IMR-90 (cell line): ENCODE data around the gene CAVIN2.

Experiments
- CTCF ChIP-seq: conservative IDR thresholded peaks from 2 replicates; pipeline ENCODE4 v1.5.1; 2012; ENCODE audit warnings: mild to moderate bottlenecking, low read depth, low read length, improper control_type of control experiment
- FOS ChIP-seq: fragments of 150-350 bp; IDR thresholded peaks from 2 replicates; pipeline ENCODE4 v1.6.1; 2016; ENCODE audit warnings: low read depth, low read length
- NFE2L2 ChIP-seq: fragments of 150-350 bp; IDR thresholded peaks from 2 replicates; pipeline ENCODE4 v1.6.1; 2016; ENCODE audit warnings: low read depth, mild to moderate bottlenecking, low read length
- SMC3 ChIP-seq: fragments of 150-350 bp; IDR thresholded peaks from 2 replicates; pipeline ENCODE4 v1.6.1; 2016; ENCODE audit warnings: low read depth, mild to moderate bottlenecking, antibody characterized with exemption, low read length, moderate library complexity

- no peak for TF ChIP-seq FOS
- TF ChIP-seq NFE2L2, result no peak
- no peak for TF ChIP-seq CTCF
- no peak for TF ChIP-seq SMC3
Measured at GRCh38 chr2:191885650-191886049, 38.8 kb upstream of the CAVIN2 start.
